B cell (primary cell): Measurements from ENCODE around the gene RRAS. TPM values are rescaled to one million over a fixed set of nuclear protein-coding genes. Genes with fewer than 3 reads are reported as not detected.

ENCODE experiments used
- ATAC-seq: fragments of 200-7000 bp; cut with Tn5 transposase; one replicate; pipeline ENCODE4 v1.10.0; 2021; ENCODE audit warnings: low read depth, mild to moderate bottlenecking, moderate number of reproducible peaks, moderate library complexity
- CTCF ChIA-PET: fragments of 350-600 bp; sonication (Branson Sonifier 250); formaldehyde crosslinking; loops from one replicate; lab custom pipeline; 2021; ENCODE audit warnings: antibody characterized with exemption, inconsistent platforms; lab: Charles Lee
- POLR2A ChIA-PET: fragments of 350-600 bp; sonication (Branson Sonifier 250); formaldehyde crosslinking; loops from one replicate; lab custom pipeline; 2021; ENCODE audit warnings: antibody characterized with exemption; lab: Charles Lee
- DNase-seq: peaks from one replicate; pipeline ENCODE4 v3.0.0; 2013
- H2AFZ ChIP-seq: 2 replicates; pipeline ENCODE4 v1.6.1; 2012; ENCODE audit warnings: mild to moderate bottlenecking, low read depth, low read length; ENCODE audit not compliant: insufficient read depth, poor library complexity, severe bottlenecking
- H3K27ac ChIP-seq, 2 donors: 1 replicate in 1 of 2; 2 replicates in 1 of 2; pipeline ENCODE4 v1.5.1; 2012 to 2013; ENCODE audit warnings: low read length in 2 of 2, mild to moderate bottlenecking in 2 of 2, moderate library complexity in 1 of 2
- H3K27me3 ChIP-seq, 4 experiments: fragments of 200-600 bp in 1 of 4; sonication (generic) in 1 of 4; replicated peaks in 1 of 4; 1 replicate in 2 of 4; 2 replicates in 2 of 4; pipeline versions ENCODE4 v1.6.1 to v1.7.0; 2013 to 2016; ENCODE audit warnings: low read length in 3 of 4, mild to moderate bottlenecking in 2 of 4, mixed read lengths in 1 of 4, moderate library complexity in 1 of 4; ENCODE audit not compliant: insufficient read depth in 4 of 4, control insufficient read depth in 3 of 4; ENCODE audit errors: control extremely low read depth in 1 of 4
- H3K36me3 ChIP-seq, 2 experiments: replicated peaks in 1 of 2; 1 replicate in 1 of 2; 2 replicates in 1 of 2; pipeline versions ENCODE4 v1.6.1 to v1.7.1; 2013; ENCODE audit warnings: low read length in 1 of 2; ENCODE audit not compliant: insufficient read depth in 2 of 2, control insufficient read depth in 1 of 2; ENCODE audit errors: control extremely low read depth in 1 of 2, extremely low read depth in 1 of 2
- H3K4me1 ChIP-seq, 2 donors: fragments of 200-600 bp in 1 of 2; sonication (generic) in 1 of 2; 1 replicate in 1 of 2; 2 replicates in 1 of 2; pipeline versions ENCODE4 v1.5.1 to v1.6.1; 2013 to 2017; ENCODE audit warnings: low read length in 2 of 2; ENCODE audit not compliant: control insufficient read depth in 2 of 2, insufficient read depth in 2 of 2
- H3K4me2 ChIP-seq: replicated peaks from 2 replicates; pipeline ENCODE3; 2012; ENCODE audit warnings: mild to moderate bottlenecking, low read depth, low read length; ENCODE audit not compliant: poor library complexity, severe bottlenecking
- H3K4me3 ChIP-seq, 5 experiments: fragments of 200-600 bp in 1 of 5; sonication (generic) in 1 of 5; 1 replicate in 3 of 5; 2 replicates in 2 of 5; pipeline versions ENCODE4 v1.5.1 to v1.7.0; 2011 to 2016; ENCODE audit warnings: low read length in 4 of 5, mild to moderate bottlenecking in 4 of 5, low read depth in 2 of 5, control low read depth in 1 of 5, moderate library complexity in 1 of 5; ENCODE audit not compliant: insufficient read depth in 1 of 5; ENCODE audit errors: control extremely low read depth in 1 of 5, extremely low read depth in 1 of 5
- H3K79me2 ChIP-seq: fragments of 200-600 bp; sonication (generic); one replicate; pipeline ENCODE4 v1.6.0; 2016; ENCODE audit warnings: low read length; ENCODE audit not compliant: control insufficient read depth, insufficient read depth
- H3K9ac ChIP-seq: fragments of 200-600 bp; sonication (generic); 2 replicates; pipeline ENCODE4 v1.6.1; 2017; ENCODE audit warnings: mild to moderate bottlenecking, low read length, moderate library complexity
- H3K9me3 ChIP-seq, 3 donors: one replicate each; pipeline versions ENCODE4 v1.6.1 to v1.7.1; 2013; ENCODE audit warnings: low read length in 2 of 3; ENCODE audit not compliant: control insufficient read depth in 2 of 3, insufficient read depth in 1 of 3; ENCODE audit errors: control extremely low read depth in 1 of 3
- H4K20me1 ChIP-seq: 2 replicates; pipeline ENCODE4 v1.6.0; 2012; ENCODE audit warnings: mild to moderate bottlenecking, low read length; ENCODE audit not compliant: insufficient read depth, control insufficient read depth, poor library complexity, severe bottlenecking
- H3K27ac Mint-ChIP-seq: one replicate; pipeline ENCODE4 v1.8.0; 2021; ENCODE audit warnings: mixed read lengths
- H3K27me3 Mint-ChIP-seq: one replicate; pipeline ENCODE4 v1.8.0; 2021; ENCODE audit warnings: mixed read lengths
- H3K4me1 Mint-ChIP-seq: one replicate; pipeline ENCODE4 v1.8.0; 2021; ENCODE audit warnings: mixed read lengths
- H3K4me3 Mint-ChIP-seq: one replicate; pipeline ENCODE4 v1.8.0; 2021; ENCODE audit warnings: mixed read lengths
- H3K9me3 Mint-ChIP-seq: one replicate; pipeline ENCODE4 v1.8.0; 2022; ENCODE audit warnings: mixed read lengths; ENCODE audit not compliant: insufficient read depth
- CTCF ChIP-seq: fragments of 200-600 bp; IDR thresholded peaks from one replicate; pipeline ENCODE4 v1.8.0; 2022; ENCODE audit warnings: antibody characterized with exemption, mild to moderate bottlenecking
- EZH2 ChIP-seq: IDR thresholded peaks from 2 replicates; pipeline ENCODE4 v1.6.1; 2012; ENCODE audit warnings: borderline replicate concordance, low read depth, mild to moderate bottlenecking, moderate library complexity, low read length; ENCODE audit not compliant: insufficient read depth, poor library complexity, severe bottlenecking
- WGBS: methylation state at CpG from one replicate; pipeline ENCODE4 v1.1.5; 2013; ENCODE audit warnings: missing lambda C conversion rate; ENCODE audit not compliant: insufficient coverage; 5-methylcytosine and 5-hydroxymethylcytosine counted together
- intact Hi-C: fragments of 100-400 bp; cut with micrococcal nuclease; formaldehyde crosslinking; loops from one replicate; pipeline ENCODE4 v1.10.0; 2022
- polyA minus RNA-seq: library from RNA; depleted of rRNA, polyadenylated mRNA; stranded (reverse); fragments of >200 nt; gene quantifications from 2 replicates; pipeline ENCODE4 v1.2.3, GENCODE V29; 2012
- polyA plus RNA-seq: library from polyadenylated mRNA; depleted of rRNA; stranded (reverse); fragments of >200 nt; gene quantifications from 2 replicates; pipeline ENCODE4 v1.2.3, GENCODE V29; 2012
- total RNA-seq, 2 donors: library from RNA; stranded (reverse); fragments of 120-200 nt in 1 of 2; gene quantifications; 1 replicate in 1 of 2; 2 replicates in 1 of 2; pipeline versions ENCODE4 v1.2.3 to v1.2.4, GENCODE V29; 2013 to 2022

The RRAS gene
- 5.6 and 6.3 TPM in 2 replicates for total RNA-seq
- 5.2 TPM for total RNA-seq (2013)
- polyA plus RNA-seq, result 12.3 and 21.0 TPM in 2 replicates
- 3.0 and 4.4 TPM in 2 replicates for polyA minus RNA-seq

DNA sequence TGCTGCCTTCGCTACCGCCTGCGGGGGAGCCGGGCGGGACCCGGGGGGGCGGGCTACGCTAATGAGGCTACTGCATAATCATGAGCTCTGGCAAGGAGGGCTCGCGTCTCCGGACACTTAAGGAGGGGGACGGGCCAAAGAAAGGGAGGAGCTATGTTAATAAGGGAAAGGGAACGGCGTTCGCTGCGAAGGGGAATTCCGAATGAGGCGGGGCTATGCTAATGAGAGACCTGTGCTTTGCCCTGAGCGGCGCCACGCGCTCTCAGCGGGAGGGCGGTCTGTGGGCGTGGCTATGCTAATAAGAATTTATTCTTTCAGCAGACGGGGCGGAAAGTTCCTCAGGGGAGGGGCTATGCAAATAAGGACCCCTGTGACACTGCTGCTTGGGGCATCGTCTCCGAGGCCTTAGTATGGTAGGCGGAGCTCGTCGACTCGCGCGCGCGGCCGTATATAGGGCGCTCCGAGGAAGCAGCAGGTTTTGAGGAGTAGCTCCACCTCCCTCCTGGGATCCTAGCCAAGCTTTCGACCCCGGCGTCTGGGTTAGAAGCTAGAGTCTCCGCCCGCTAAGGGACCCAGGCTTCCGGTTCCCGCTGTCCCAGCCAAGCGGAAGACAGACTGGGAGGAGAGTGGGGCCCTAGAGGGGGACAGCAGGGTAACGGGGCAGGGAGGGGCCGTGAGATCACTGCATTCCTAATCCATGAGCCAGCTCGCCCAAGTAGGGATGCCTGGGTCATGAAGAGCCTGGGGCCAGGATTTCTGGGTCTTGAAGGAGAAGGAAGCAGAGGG lies at the start of gene RRAS:
Gene RRAS (minus strand): TSS at position 31 of the 786 bp plus-strand sequence. CDS start 45 bp downstream, outside the sequence.
- intact Hi-C loops, result loop anchor here (1.0 to 2.0 kb wide), 8 partner anchors 25 to 1276 kb away; partner anchors contain the start of genes BCL2L12, IRF3, NOSIP and PNKP
- Histone ChIP-seq H3K9me3 (no peaks in the 10 kb centered on the region), H3K9ac (peak within 1 kb of the TSS; percentile 83), H3K36me3 (peaks cover 0 to 5% of the 10 kb centered on the region in 2 experiments), H3K4me1 (peaks cover 37 to 55% of the 10 kb centered on the region in 2 donors), H3K27me3 (no peaks in the 10 kb centered on the region), H3K79me2 (peaks cover 45% of the 10 kb centered on the region), H4K20me1 (peaks cover 14% of the 10 kb centered on the region), H2AFZ (peak within 1 kb of the TSS; percentile 73), H3K27ac (peak within 1 kb of the TSS; percentile 91 to 96), H3K4me3 (peak within 1 kb of the TSS; percentile 35 to 97 (median 80)), H3K4me2 (peak within 1 kb of the TSS; percentile 98)
- Mint-ChIP-seq H3K4me3 (peak within 1 kb of the TSS; percentile 95), H3K4me1 (peaks cover 53% of the 10 kb centered on the region), H3K9me3 (no peaks in the 10 kb centered on the region), H3K27me3 (no peaks in the 10 kb centered on the region), H3K27ac (peak within 1 kb of the TSS; percentile 95)
- TF ChIP-seq CTCF (no peak), EZH2 (no peak)
- ATAC-seq, result peak; percentile 69
- WGBS, result under 1% methylated on average over 51 of the region's 51 CpGs
- POLR2A ChIA-PET, result interaction anchor here (0.5 to 3.4 kb wide), 17 partner anchors 14 to 1306 kb away, joined by 3 to 53 read pairs (median 4); partner anchors contain the start of genes ALDH16A1, BCL2L12, IRF3 and NOSIP
- DNase-seq, result peak; percentile 100
- CTCF ChIA-PET, result interaction anchor here (0.6 to 2.3 kb wide), 13 partner anchors 24 to 249 kb away, joined by 3 to 10 read pairs (median 4); partner anchors contain the start of genes BCL2L12, IRF3, PRMT1 and RPS11
